ENCODE data around the gene OPA3. TPM values are rescaled to one million over a fixed set of nuclear protein-coding genes. Genes with fewer than 3 reads are reported as not detected.

OPA3 gene
- total and polyA plus RNA-seq, 4 donors, result 3.5 to 13.6 (median 7.7) TPM

DNA sequence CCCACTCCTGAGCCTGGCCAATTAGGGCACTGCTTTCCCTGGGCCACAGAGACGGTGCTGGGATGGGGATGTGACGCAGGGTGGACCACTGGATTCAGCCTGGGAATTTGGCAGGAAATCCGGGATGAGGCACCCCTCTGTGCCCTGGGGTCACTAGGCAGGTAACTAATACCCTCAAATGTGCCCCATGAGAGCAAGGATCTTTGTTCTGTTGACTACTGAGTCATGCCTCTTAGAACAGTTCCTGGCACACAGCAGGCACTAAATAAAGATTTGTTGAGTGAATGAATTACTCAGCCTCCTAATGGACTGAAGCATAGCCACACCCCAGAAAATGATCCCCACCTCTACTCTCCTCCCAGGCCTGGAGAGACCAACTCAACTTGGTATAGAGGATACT, 15.9 kb downstream of the OPA3 start:
- H3K36me3 ChIP-seq (ENCODE audit: control insufficient read depth in 4 of 4, insufficient read depth in 4 of 4, low read length in 4 of 4), result peaks cover 0 to 3% (median 0%) of the 10 kb centered on the region in 4 donors
- no peaks in the 10 kb centered on the region for H3K27me3 ChIP-seq (ENCODE audit: control insufficient read depth in 3 of 3, insufficient read depth in 3 of 3, low read length in 2 of 3)
- 93 to 100% methylated on average over 3 of the region's 3 CpGs for WGBS, 2 donors
- H3K9ac ChIP-seq (ENCODE audit: insufficient read depth in 1 of 2, low read length in 2 of 2), result no peak overlapping the region
- TF ChIP-seq, protein P1, sequence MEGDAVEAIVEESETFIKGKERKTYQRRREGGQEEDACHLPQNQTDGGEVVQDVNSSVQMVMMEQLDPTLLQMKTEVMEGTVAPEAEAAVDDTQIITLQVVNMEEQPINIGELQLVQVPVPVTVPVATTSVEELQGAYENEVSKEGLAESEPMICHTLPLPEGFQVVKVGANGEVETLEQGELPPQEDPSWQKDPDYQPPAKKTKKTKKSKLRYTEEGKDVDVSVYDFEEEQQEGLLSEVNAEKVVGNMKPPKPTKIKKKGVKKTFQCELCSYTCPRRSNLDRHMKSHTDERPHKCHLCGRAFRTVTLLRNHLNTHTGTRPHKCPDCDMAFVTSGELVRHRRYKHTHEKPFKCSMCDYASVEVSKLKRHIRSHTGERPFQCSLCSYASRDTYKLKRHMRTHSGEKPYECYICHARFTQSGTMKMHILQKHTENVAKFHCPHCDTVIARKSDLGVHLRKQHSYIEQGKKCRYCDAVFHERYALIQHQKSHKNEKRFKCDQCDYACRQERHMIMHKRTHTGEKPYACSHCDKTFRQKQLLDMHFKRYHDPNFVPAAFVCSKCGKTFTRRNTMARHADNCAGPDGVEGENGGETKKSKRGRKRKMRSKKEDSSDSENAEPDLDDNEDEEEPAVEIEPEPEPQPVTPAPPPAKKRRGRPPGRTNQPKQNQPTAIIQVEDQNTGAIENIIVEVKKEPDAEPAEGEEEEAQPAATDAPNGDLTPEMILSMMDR (IDR thresholded peaks at IDR 0.05; ENCODE audit: control extremely low read depth, extremely low read depth), result no peak
- DNase-seq (no peak), ATAC-seq (ENCODE audit: insufficient read depth, low FRiP score) (no peak)
- H3K4me3 ChIP-seq, result no peak overlapping the region
- peak overlapping the region in 1 of 2 donors; percentile 82 for H3K27ac ChIP-seq (ENCODE audit: low read depth in 1 of 2, low read length in 1 of 2)
- no peaks in the 10 kb centered on the region for H3K9me3 ChIP-seq (ENCODE audit: control insufficient read depth in 4 of 4, insufficient read depth in 3 of 4, low read length in 3 of 4)
- peaks cover 0 to 2% (median 0%) of the 10 kb centered on the region in 5 donors for H3K4me1 ChIP-seq (ENCODE audit: control insufficient read depth in 5 of 5, insufficient read depth in 5 of 5, low read length in 5 of 5)

DNA sequence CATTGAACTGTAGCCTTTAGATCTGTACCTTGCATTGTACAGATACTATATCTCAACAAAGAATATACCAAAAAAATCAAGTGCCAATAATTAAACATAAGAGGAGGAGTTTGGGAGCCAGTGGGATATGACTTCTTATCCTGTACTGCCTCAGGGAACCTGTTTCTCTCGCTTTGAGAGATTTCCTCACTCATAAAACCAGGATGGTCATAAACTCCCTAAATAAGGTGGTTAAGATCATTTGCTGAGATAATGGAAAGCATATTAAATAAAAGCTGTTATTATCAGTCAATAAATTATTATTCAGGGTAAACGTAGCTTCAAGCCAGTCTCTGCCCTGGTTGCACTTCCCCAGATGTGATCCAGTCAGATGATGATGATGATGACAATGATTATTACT, 17.0 kb downstream of the OPA3 start:
- Histone ChIP-seq H3K4me3 (no peak overlapping the region), H3K9me3 (ENCODE audit: control insufficient read depth in 4 of 4, insufficient read depth in 3 of 4, low read length in 3 of 4) (no peaks in the 10 kb centered on the region), H3K9ac (ENCODE audit: insufficient read depth in 1 of 2, low read length in 2 of 2) (no peak overlapping the region), H3K36me3 (ENCODE audit: control insufficient read depth in 4 of 4, insufficient read depth in 4 of 4, low read length in 4 of 4) (no peaks in the 10 kb centered on the region), H3K27ac (ENCODE audit: low read depth in 1 of 2, low read length in 1 of 2) (peak overlapping the region in 1 of 2 donors; percentile 70), H3K27me3 (ENCODE audit: control insufficient read depth in 3 of 3, insufficient read depth in 3 of 3, low read length in 2 of 3) (no peaks in the 10 kb centered on the region), H3K4me1 (ENCODE audit: control insufficient read depth in 5 of 5, insufficient read depth in 5 of 5, low read length in 5 of 5) (peaks cover 0 to 2% (median 0%) of the 10 kb centered on the region in 5 donors)
- 83 to 89% methylated on average over 2 of the region's 2 CpGs for WGBS, 2 donors
- DNase-seq, result no peak
- ATAC-seq (ENCODE audit: insufficient read depth, low FRiP score), result no peak
- TF ChIP-seq, protein P1 (IDR thresholded peaks at IDR 0.05; ENCODE audit: control extremely low read depth, extremely low read depth), result no peak

DNA sequence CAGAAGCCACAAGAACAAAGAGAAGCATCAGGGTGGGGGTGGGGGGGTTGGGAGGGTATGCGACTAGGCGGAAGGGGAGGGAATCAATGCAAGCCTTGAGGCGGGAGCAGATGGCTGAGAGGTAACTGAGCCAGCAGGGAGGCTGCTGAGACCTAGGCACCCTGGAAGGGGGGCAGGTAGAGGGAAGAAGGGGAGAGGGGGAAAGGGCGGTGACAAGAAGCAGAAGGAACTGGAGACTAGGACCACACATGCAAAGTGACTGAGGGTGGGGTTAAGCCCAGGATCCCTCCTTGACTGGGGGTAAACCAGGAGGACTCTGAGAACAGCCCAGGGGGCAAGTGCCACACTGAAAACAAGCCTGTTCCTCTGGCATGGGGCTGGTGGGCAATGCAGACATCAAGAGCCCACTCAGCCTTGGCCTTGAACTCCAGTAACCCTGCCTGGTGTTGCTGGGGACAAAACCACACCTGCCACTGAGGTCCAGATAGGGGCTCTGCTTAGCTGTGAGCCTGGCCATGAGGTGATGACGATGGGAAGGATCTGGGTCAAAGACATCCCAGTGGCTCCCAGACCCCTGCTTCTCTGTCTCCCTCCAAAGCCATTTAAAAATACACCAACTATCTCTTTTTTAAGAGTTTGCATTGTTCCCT, 20.3 kb downstream of the OPA3 start:
- WGBS, 2 donors, result 72 to 77% methylated on average over 5 of the region's 5 CpGs
- Histone ChIP-seq H3K4me1 (ENCODE audit: control insufficient read depth in 5 of 5, insufficient read depth in 5 of 5, low read length in 5 of 5) (peaks cover 0 to 4% (median 0%) of the 10 kb centered on the region in 5 donors), H3K4me3 (no peak overlapping the region), H3K9me3 (ENCODE audit: control insufficient read depth in 4 of 4, insufficient read depth in 3 of 4, low read length in 3 of 4) (no peaks in the 10 kb centered on the region), H3K9ac (ENCODE audit: insufficient read depth in 1 of 2, low read length in 2 of 2) (no peak overlapping the region), H3K27ac (ENCODE audit: low read depth in 1 of 2, low read length in 1 of 2) (no peak overlapping the region), H3K36me3 (ENCODE audit: control insufficient read depth in 4 of 4, insufficient read depth in 4 of 4, low read length in 4 of 4) (no peaks in the 10 kb centered on the region), H3K27me3 (ENCODE audit: control insufficient read depth in 3 of 3, insufficient read depth in 3 of 3, low read length in 2 of 3) (no peaks in the 10 kb centered on the region)
- ATAC-seq (ENCODE audit: insufficient read depth, low FRiP score) (no peak), DNase-seq (no peak)
- TF ChIP-seq, protein P1 (IDR thresholded peaks at IDR 0.05; ENCODE audit: control extremely low read depth, extremely low read depth), result no peak

DNA sequence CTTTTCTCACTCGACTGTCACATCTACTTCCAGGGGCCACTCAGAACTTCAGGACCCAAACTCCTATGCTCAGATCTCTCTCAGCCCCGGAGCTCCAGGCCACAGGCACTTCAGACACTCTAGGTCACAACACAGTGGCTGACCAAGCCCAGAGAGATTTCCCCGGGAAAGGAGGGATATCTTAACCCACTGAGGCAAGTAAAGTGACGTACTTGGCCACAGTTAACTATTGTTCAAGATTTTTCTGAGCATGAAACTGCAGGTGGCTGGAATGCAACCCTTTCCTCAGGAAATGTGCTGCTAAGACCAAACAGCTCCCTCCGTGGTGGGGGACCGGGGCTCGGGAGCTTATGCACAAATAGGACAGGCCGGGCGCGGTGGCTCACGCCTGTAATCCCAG, 23.9 kb downstream of the OPA3 start:
- DNase-seq (no peak), ATAC-seq (ENCODE audit: insufficient read depth, low FRiP score) (no peak)
- Histone ChIP-seq H3K4me3 (no peak overlapping the region), H3K36me3 (ENCODE audit: control insufficient read depth in 4 of 4, insufficient read depth in 4 of 4, low read length in 4 of 4) (no peaks in the 10 kb centered on the region), H3K9me3 (ENCODE audit: control insufficient read depth in 4 of 4, insufficient read depth in 3 of 4, low read length in 3 of 4) (no peaks in the 10 kb centered on the region), H3K9ac (ENCODE audit: insufficient read depth in 1 of 2, low read length in 2 of 2) (no peak overlapping the region), H3K27ac (ENCODE audit: low read depth in 1 of 2, low read length in 1 of 2) (no peak overlapping the region), H3K27me3 (ENCODE audit: control insufficient read depth in 3 of 3, insufficient read depth in 3 of 3, low read length in 2 of 3) (no peaks in the 10 kb centered on the region), H3K4me1 (ENCODE audit: control insufficient read depth in 5 of 5, insufficient read depth in 5 of 5, low read length in 5 of 5) (peaks cover 0 to 1% (median 0%) of the 10 kb centered on the region in 5 donors)
- TF ChIP-seq, protein P1 (IDR thresholded peaks at IDR 0.05; ENCODE audit: control extremely low read depth, extremely low read depth), result no peak
- 79 to 82% methylated on average over 11 of the region's 11 CpGs for WGBS, 2 donors
